AG04450 (cell line): ENCODE measurements around the gene ZNF189. TPM values are rescaled to one million over a fixed set of nuclear protein-coding genes. Genes with fewer than 3 reads are reported as not detected.

ENCODE experiments used
- CTCF ChIA-PET: fragments of 300-600, 350-600 bp; formaldehyde crosslinking; extraction: SDS; loops from one replicate; lab custom pipeline; 2022; ENCODE audit warnings: antibody characterized with exemption, inconsistent platforms; lab: Charles Lee
- POLR2A ChIA-PET: fragments of 350-600 bp; formaldehyde crosslinking; extraction: SDS; loops from one replicate; lab custom pipeline; 2021; ENCODE audit warnings: antibody characterized with exemption, inconsistent platforms; lab: Yijun Ruan, JAX
- DNase-seq: peaks from one replicate; pipeline ENCODE4 v3.0.0-alpha.2; 2011; ENCODE audit warnings: low read depth, low spot score
- H3K27ac ChIP-seq: one replicate; pipeline ENCODE4 v1.5.1; 2012; ENCODE audit warnings: low read depth, low read length, control low read depth
- H3K27me3 ChIP-seq: one replicate; pipeline ENCODE4 v1.6.0; 2012; ENCODE audit warnings: low read length; ENCODE audit not compliant: control insufficient read depth, insufficient read depth
- H3K4me3 ChIP-seq: 2 replicates; pipeline ENCODE4 v1.5.1; 2011; ENCODE audit warnings: mild to moderate bottlenecking, low read depth, low read length, control low read depth
- H3K9me3 ChIP-seq: 2 replicates; pipeline ENCODE4 v1.5.1; 2012; ENCODE audit warnings: low read length; ENCODE audit not compliant: control insufficient read depth, insufficient read depth
- polyA plus RNA-seq: library from polyadenylated mRNA; depleted of rRNA; stranded (reverse); fragments of >200 nt; gene quantifications from 2 replicates; pipeline ENCODE4 v1.2.3, GENCODE V29; 2011
- TF ChIP-seq, protein P1 (sequence below): IDR thresholded peaks from 2 replicates; pipeline ENCODE4 v1.5.1; 2011; ENCODE audit warnings: low read depth, low read length, control low read depth, inconsistent platforms

The ZNF189 gene
- polyA plus RNA-seq, 1 experiment = 13.2 TPM

DNA sequence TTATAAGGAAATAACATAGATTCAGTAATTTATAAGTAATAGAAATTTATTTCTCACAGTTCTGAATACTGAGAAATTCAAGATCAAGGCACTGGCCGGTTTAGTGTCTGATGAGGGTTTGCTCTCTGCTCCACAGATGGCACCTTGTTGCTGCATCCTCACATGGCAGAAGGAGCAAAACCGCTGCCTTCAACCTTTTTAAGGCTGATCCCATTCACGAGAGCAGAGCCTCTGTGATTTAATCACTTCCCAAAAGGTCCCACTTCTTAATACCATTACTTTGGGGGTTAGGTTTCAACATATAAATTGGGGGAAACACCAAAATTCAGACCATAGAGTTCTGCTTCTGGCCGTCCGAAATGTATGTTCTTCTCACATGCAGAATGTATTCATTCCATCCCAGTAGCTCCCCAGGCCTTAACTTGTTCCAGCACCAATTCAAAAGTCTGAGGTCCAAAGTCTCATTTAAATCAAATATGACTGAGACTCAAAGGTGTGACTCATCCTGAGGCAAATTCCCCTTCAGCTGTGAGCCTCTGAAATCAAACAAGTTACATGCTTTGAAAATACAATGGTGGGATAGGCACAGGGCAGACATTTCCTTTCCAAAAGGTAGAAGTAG, 44.4 kb upstream of the ZNF189 start:
- TF ChIP-seq, protein P1, sequence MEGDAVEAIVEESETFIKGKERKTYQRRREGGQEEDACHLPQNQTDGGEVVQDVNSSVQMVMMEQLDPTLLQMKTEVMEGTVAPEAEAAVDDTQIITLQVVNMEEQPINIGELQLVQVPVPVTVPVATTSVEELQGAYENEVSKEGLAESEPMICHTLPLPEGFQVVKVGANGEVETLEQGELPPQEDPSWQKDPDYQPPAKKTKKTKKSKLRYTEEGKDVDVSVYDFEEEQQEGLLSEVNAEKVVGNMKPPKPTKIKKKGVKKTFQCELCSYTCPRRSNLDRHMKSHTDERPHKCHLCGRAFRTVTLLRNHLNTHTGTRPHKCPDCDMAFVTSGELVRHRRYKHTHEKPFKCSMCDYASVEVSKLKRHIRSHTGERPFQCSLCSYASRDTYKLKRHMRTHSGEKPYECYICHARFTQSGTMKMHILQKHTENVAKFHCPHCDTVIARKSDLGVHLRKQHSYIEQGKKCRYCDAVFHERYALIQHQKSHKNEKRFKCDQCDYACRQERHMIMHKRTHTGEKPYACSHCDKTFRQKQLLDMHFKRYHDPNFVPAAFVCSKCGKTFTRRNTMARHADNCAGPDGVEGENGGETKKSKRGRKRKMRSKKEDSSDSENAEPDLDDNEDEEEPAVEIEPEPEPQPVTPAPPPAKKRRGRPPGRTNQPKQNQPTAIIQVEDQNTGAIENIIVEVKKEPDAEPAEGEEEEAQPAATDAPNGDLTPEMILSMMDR = no peak
- no peak overlapping the region for H3K27ac ChIP-seq
- DNase-seq = no peak
- CTCF ChIA-PET = no interaction called here
- no peaks in the 10 kb centered on the region for H3K27me3 ChIP-seq
- no peak overlapping the region for H3K4me3 ChIP-seq
- no peaks in the 10 kb centered on the region for H3K9me3 ChIP-seq
- POLR2A ChIA-PET = no interaction called here

DNA sequence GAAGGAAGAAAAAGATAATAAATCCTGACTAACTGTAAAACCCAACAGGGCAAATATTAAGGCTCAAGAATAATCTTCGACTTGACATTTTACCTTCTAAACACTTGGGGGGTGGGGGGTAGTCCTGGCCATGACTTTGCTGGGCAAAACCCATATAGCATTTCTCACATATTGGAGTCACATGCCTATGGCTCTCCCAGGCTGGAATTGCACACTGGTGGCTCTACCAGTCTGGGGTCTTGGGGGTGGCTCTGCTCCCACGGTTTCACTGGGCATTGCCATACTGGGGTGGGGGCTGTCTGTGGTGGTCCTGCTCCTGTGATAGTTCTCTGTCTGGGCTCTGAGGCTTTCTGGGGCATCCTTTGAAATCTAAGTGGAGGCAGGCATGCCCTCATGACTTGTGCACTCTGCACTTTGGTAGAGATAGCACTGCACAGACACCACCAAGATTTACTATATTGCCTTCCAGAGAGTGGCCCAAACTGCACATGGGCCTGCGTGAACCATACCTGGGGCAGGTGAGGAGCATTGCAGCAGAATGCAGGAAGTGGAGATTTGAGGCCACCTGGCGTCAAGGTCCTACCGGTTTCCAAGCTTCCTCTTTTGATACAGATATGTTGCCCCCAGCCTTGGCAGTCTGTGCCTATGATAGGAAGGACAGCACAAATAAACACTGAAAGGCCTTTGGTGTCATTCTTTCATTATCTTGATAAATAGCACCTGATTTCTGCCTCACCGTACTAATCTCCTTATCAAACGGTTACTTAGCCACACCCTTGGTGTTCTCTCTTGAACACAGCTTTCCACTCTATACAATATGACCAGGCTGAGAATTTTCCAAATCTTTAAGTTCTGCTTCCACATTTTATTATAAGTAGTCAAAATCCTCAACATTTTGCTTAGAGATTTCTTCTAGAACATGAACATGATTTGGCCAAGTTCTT, 43.6 kb upstream of the ZNF189 start:
- ChIA-PET POLR2A (no interaction called here), CTCF (no interaction called here)
- DNase-seq = no peak
- TF ChIP-seq, protein P1 = no peak
- Histone ChIP-seq H3K9me3 (no peaks in the 10 kb centered on the region), H3K4me3 (no peak overlapping the region), H3K27ac (no peak overlapping the region), H3K27me3 (no peaks in the 10 kb centered on the region)

DNA sequence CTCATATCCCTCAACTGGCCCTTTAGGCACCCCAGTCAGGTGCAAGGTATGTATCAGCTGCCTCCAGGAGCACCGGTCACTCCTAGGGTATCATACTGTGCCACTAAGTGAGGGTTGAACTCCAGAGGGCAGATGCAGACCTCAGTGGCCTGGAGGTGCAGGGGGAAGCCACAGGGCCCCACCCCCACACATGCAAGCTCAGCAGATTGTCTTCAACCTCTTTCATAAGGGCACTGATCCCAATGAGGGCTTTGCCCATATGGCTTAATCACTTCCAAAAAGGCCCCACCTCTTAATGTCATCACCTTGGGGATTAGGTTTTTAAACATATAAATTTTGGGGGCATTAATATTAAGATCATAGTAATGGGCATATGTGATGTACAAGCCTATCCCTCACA, 42.0 kb upstream of the ZNF189 start:
- no peaks in the 10 kb centered on the region for H3K27me3 ChIP-seq
- H3K4me3 ChIP-seq = no peak overlapping the region
- TF ChIP-seq, protein P1 = no peak
- H3K27ac ChIP-seq = no peak overlapping the region
- ChIA-PET POLR2A (no interaction called here), CTCF (no interaction called here)
- no peaks in the 10 kb centered on the region for H3K9me3 ChIP-seq
- DNase-seq = no peak

DNA sequence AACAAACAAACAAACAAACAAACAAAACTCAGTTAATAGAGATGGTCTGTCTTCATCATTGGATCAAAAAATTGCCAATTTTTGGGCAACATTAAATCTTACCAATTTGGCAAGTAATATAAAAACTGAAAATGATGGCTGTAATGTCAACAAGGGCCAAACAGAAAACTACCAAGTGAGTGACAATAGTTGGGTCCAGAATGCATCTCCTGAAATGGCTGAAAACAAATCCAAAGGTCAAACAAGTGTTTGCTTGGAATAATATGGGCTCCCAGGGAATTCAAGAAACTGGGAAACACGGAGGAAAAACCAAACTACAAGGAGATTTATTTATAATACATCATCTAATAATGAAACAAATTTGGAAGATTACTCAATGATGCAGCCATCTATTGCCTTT, 39.0 kb upstream of the ZNF189 start:
- DNase-seq = no peak

More for the DNA sequence above, 39.0 kb upstream of the ZNF189 start:
- H3K27me3 ChIP-seq = no peaks in the 10 kb centered on the region
- H3K4me3 ChIP-seq = no peak overlapping the region
- no peaks in the 10 kb centered on the region for H3K9me3 ChIP-seq
- CTCF ChIA-PET = no interaction called here
- TF ChIP-seq, protein P1 = no peak
- POLR2A ChIA-PET = no interaction called here
- H3K27ac ChIP-seq = no peak overlapping the region
